Mesendoderm (in vitro differentiated cells): ENCODE data around the gene PAPSS2.

ENCODE experiments used
- DNase-seq: peaks from one replicate; pipeline ENCODE4 v3.0.0; 2013
- H2AK5ac ChIP-seq: 2 replicates; pipeline ENCODE4 v1.6.1; 2013; ENCODE audit warnings: low read length, inconsistent platforms
- H2BK120ac ChIP-seq: 2 replicates; pipeline ENCODE4 v1.6.1; 2013; ENCODE audit warnings: low read depth, mild to moderate bottlenecking, low read length, moderate library complexity, mixed read lengths
- H2BK15ac ChIP-seq: replicated peaks from 2 replicates; pipeline ENCODE4 v1.6.1; 2013; ENCODE audit warnings: low read depth, mild to moderate bottlenecking, moderate library complexity
- H2BK5ac ChIP-seq: 2 replicates; pipeline ENCODE4 v1.6.1; 2013; ENCODE audit warnings: low read length, inconsistent platforms
- H3K18ac ChIP-seq: 2 replicates; pipeline ENCODE4 v1.6.1; 2013; ENCODE audit warnings: mild to moderate bottlenecking, low read length, mixed read lengths
- H3K23ac ChIP-seq: one replicate; pipeline ENCODE4 v1.6.1; 2013; ENCODE audit warnings: low read length
- H3K27ac ChIP-seq: 2 replicates; pipeline ENCODE4 v1.5.1; 2013; ENCODE audit warnings: low read depth, mild to moderate bottlenecking, inconsistent platforms, low read length, moderate library complexity
- H3K27me3 ChIP-seq: 2 replicates; pipeline ENCODE4 v1.6.1; 2013; ENCODE audit warnings: low read length, control low read depth, mild to moderate bottlenecking, inconsistent platforms; ENCODE audit not compliant: insufficient read depth, poor library complexity
- H3K36me3 ChIP-seq: 2 replicates; pipeline ENCODE4 v1.6.1; 2013; ENCODE audit warnings: low read length, inconsistent platforms; ENCODE audit not compliant: control insufficient read depth, insufficient read depth
- H3K4ac ChIP-seq: one replicate; pipeline ENCODE4 v1.6.1; 2013; ENCODE audit warnings: low read depth, mild to moderate bottlenecking, low read length, moderate library complexity
- H3K4me1 ChIP-seq: 2 replicates; pipeline ENCODE4 v1.6.1; 2013; ENCODE audit warnings: low read depth, low read length, inconsistent platforms; ENCODE audit not compliant: control insufficient read depth
- H3K4me2 ChIP-seq: 2 replicates; pipeline ENCODE4 v1.6.1; 2013; ENCODE audit warnings: low read length
- H3K4me3 ChIP-seq: 2 replicates; pipeline ENCODE4 v1.5.1; 2013; ENCODE audit warnings: mild to moderate bottlenecking, low read length
- H3K56ac ChIP-seq: one replicate; pipeline ENCODE4 v1.6.1; 2013; ENCODE audit warnings: low read length
- H3K79me1 ChIP-seq: 2 replicates; pipeline ENCODE4 v1.6.1; 2013; ENCODE audit warnings: low read length, inconsistent platforms
- H3K79me2 ChIP-seq: 2 replicates; pipeline ENCODE4 v1.6.1; 2013; ENCODE audit warnings: mild to moderate bottlenecking, low read length; ENCODE audit not compliant: control insufficient read depth, insufficient read depth
- H3K9ac ChIP-seq: 2 replicates; pipeline ENCODE4 v1.6.1; 2013; ENCODE audit warnings: low read length, inconsistent platforms
- H4K5ac ChIP-seq: one replicate; pipeline ENCODE4 v1.6.1; 2013; ENCODE audit warnings: low read length
- H4K8ac ChIP-seq: one replicate; pipeline ENCODE4 v1.6.1; 2013; ENCODE audit warnings: low read depth, mild to moderate bottlenecking, control low read depth, low read length, moderate library complexity
- WGBS: extraction: QIAGEN DNeasy Blood & Tissue Kit; methylation state at CpG from one replicate; pipeline ENCODE4 v1.1.7; 2013; ENCODE audit warnings: low lambda C conversion rate, missing lambda C conversion rate; ENCODE audit not compliant: insufficient coverage; ENCODE audit errors: extremely low coverage; 5-methylcytosine and 5-hydroxymethylcytosine counted together

PAPSS2 gene

DNA sequence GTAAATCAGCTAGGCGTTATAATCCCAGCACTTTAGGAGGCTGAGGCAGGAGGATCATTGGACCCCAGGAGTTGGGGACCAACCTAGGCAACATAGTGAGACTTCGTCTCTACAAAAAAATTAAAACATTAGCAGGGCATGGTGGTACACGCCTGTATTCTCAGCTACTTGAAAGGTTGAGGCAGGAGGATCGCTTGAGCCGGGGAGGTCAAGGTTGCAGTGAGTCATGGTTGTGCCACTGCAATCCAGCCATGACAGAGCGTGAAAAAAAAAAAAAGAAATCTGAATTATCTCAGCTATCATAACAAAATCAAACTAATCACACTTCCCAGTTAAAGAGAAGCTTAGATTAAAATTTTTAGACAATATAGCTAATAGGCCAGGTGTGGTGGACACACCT, 123.0 kb downstream of the PAPSS2 start:
- no peak overlapping the region for H3K23ac ChIP-seq
- H3K4me1 ChIP-seq: no peaks in the 10 kb centered on the region
- no peak overlapping the region for H2AK5ac ChIP-seq
- H3K4me2 ChIP-seq: no peak overlapping the region
- no peak overlapping the region for H2BK15ac ChIP-seq
- no peak overlapping the region for H3K4ac ChIP-seq
- H3K36me3 ChIP-seq: no peaks in the 10 kb centered on the region
- no peak overlapping the region for H2BK120ac ChIP-seq
- H4K8ac ChIP-seq: no peak overlapping the region
- no peak for DNase-seq
- H3K18ac ChIP-seq: no peak overlapping the region
- H3K27ac ChIP-seq: no peak overlapping the region
- H3K4me3 ChIP-seq: no peak overlapping the region
- H3K56ac ChIP-seq: no peak overlapping the region
- H3K79me1 ChIP-seq: peaks cover 2% of the 10 kb centered on the region
- H3K79me2 ChIP-seq: no peaks in the 10 kb centered on the region
- no CpG with 5 or more reads among the region's 6 CpGs for WGBS
- H3K9ac ChIP-seq: no peak overlapping the region
- H3K27me3 ChIP-seq: no peaks in the 10 kb centered on the region
- H4K5ac ChIP-seq: no peak overlapping the region
- no peak overlapping the region for H2BK5ac ChIP-seq

DNA sequence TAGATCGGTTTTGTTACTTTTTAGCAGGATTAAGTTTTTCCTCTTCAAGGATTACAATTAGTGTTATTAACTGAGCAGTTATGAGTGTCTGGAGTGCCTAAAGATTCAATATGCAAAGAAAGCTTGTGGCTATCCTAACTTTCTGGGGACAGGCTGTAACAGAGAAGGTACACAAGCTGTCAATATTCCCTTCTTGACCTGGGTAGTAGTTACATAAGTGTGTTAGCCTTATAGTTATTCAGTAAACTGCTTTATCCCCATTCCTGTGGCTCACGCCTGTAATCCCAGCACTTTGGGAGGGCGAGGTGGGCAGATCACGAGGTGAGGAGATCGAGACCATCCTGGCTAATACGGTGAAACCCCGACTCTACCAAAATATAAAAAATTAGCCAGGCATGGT, 126.7 kb downstream of the PAPSS2 start:
- Histone ChIP-seq H2BK5ac (no peak overlapping the region), H3K79me1 (no peaks in the 10 kb centered on the region), H2BK120ac (no peak overlapping the region), H3K9ac (no peak overlapping the region), H2AK5ac (no peak overlapping the region), H3K4ac (no peak overlapping the region), H3K4me1 (no peaks in the 10 kb centered on the region), H2BK15ac (no peak overlapping the region), H4K8ac (no peak overlapping the region), H3K56ac (no peak overlapping the region), H3K36me3 (no peaks in the 10 kb centered on the region), H3K4me3 (no peak overlapping the region), H3K27ac (no peak overlapping the region), H3K23ac (no peak overlapping the region), H3K18ac (no peak overlapping the region), H4K5ac (no peak overlapping the region), H3K79me2 (no peaks in the 10 kb centered on the region), H3K4me2 (no peak overlapping the region), H3K27me3 (no peaks in the 10 kb centered on the region)
- WGBS: no CpG with 5 or more reads among the region's 7 CpGs
- no peak for DNase-seq

DNA sequence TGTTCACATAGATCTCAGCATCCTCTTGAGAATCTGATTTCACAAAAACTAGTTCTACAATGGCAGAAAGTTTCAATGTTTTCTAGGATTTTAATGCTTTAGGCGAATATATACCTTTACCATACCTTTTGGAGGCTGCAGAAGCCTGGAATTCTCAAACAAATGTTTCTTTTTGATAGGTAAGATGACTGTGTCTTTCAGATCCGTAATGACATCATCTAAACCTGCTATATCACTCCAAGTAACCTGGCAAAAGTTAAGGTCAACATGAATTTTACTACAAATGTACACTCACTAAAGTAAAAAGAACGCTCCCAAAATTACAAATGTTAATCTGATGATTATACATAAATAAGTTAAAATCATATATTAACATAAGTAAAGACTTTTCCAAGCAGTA, 130.5 kb downstream of the PAPSS2 start:
- Histone ChIP-seq H3K4me3 (no peak overlapping the region), H2BK15ac (no peak overlapping the region), H3K4ac (no peak overlapping the region), H4K8ac (no peak overlapping the region), H3K79me2 (no peaks in the 10 kb centered on the region), H3K27ac (no peak overlapping the region), H3K36me3 (no peaks in the 10 kb centered on the region), H2AK5ac (no peak overlapping the region), H3K56ac (no peak overlapping the region), H3K4me1 (no peaks in the 10 kb centered on the region), H4K5ac (no peak overlapping the region), H3K79me1 (peaks cover 2% of the 10 kb centered on the region), H3K4me2 (no peak overlapping the region), H3K27me3 (no peaks in the 10 kb centered on the region), H3K9ac (no peak overlapping the region), H2BK120ac (no peak overlapping the region), H2BK5ac (no peak overlapping the region), H3K23ac (no peak overlapping the region), H3K18ac (no peak overlapping the region)
- WGBS: no CpG with 5 or more reads among the region's 3 CpGs
- DNase-seq: no peak

DNA sequence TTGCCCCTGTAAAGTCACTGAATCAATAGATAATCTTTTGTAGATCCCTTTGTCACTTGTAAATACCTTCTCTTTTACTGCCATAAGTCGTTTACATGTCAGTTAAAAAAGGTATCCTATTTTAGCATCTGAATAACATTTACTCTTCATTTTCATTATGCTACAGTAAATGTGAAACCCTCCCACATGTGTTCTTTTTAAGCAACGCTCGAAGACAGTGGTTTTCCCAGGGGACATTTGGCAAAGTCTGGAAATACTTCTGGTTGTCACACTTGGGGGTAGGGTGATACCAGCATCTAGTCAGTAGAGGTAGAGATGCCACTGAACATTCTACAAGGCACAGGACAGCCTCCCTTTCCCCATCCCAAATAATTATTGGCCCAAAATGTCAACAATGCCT, 134.6 kb downstream of the PAPSS2 start:
- Histone ChIP-seq H2AK5ac (no peak overlapping the region), H3K79me1 (peaks cover 6% of the 10 kb centered on the region), H2BK5ac (no peak overlapping the region), H2BK120ac (no peak overlapping the region), H3K56ac (no peak overlapping the region), H3K79me2 (peaks cover 2% of the 10 kb centered on the region), H3K4me1 (no peaks in the 10 kb centered on the region), H3K27ac (no peak overlapping the region), H3K27me3 (no peaks in the 10 kb centered on the region), H2BK15ac (no peak overlapping the region), H3K23ac (no peak overlapping the region), H3K4me2 (no peak overlapping the region), H4K5ac (no peak overlapping the region), H3K9ac (no peak overlapping the region), H4K8ac (no peak overlapping the region), H3K4ac (no peak overlapping the region), H3K36me3 (no peaks in the 10 kb centered on the region), H3K4me3 (no peak overlapping the region), H3K18ac (peak overlapping the region; percentile 18)
- DNase-seq: no peak
- WGBS: no CpG with 5 or more reads among the region's 3 CpGs
